Thymus (tissue), 14 donors: ENCODE data around the gene PIGW. TPM values are rescaled to one million over a fixed set of nuclear protein-coding genes. Genes with fewer than 3 reads are reported as not detected.
A peak's percentile ranks its signal among the peaks of the same experiment; 100 is the strongest.

Source experiments
- DNase-seq, 9 donors: peaks; one replicate each; pipeline ENCODE4 v3.0.0-alpha.2; 2013; ENCODE audit warnings: low spot score in 9 of 9, low read depth in 6 of 9, missing footprints in 1 of 9
- H3K27ac ChIP-seq, 2 donors: one replicate each; pipeline ENCODE4 v1.5.1; 2013; ENCODE audit warnings: control low read depth in 1 of 2, low read depth in 1 of 2, low read length in 1 of 2, mild to moderate bottlenecking in 1 of 2, moderate library complexity in 1 of 2
- H3K27me3 ChIP-seq, 2 donors: one replicate each; pipeline ENCODE4 v1.5.1; 2013; ENCODE audit warnings: low read length in 1 of 2; ENCODE audit not compliant: control insufficient read depth in 2 of 2, insufficient read depth in 1 of 2
- H3K36me3 ChIP-seq, 2 donors: one replicate each; pipeline ENCODE4 v1.5.1; 2013; ENCODE audit warnings: low read length in 1 of 2, mild to moderate bottlenecking in 1 of 2, moderate library complexity in 1 of 2; ENCODE audit not compliant: control insufficient read depth in 2 of 2, insufficient read depth in 2 of 2
- H3K4me1 ChIP-seq, 2 donors: one replicate each; pipeline ENCODE4 v1.5.1; 2013; ENCODE audit warnings: low read length in 2 of 2; ENCODE audit not compliant: control insufficient read depth in 2 of 2, insufficient read depth in 2 of 2
- H3K4me3 ChIP-seq, 2 donors: one replicate each; pipeline ENCODE4 v1.5.1; 2013; ENCODE audit warnings: low read length in 2 of 2, control low read depth in 1 of 2, mild to moderate bottlenecking in 1 of 2
- H3K9me3 ChIP-seq, 2 donors: one replicate each; pipeline ENCODE4 v1.5.1; 2013; ENCODE audit warnings: low read length in 1 of 2, mild to moderate bottlenecking in 1 of 2; ENCODE audit not compliant: control insufficient read depth in 2 of 2, insufficient read depth in 1 of 2
- WGBS: extraction: QIAGEN DNeasy Blood & Tissue Kit; methylation state at CpG from one replicate; pipeline ENCODE4 v1.1.7; 2013; 5-methylcytosine and 5-hydroxymethylcytosine counted together
- long read RNA-seq, 10 donors: transcript quantifications; one replicate each; lab custom pipeline, GENCODE V29; 2026
- polyA plus RNA-seq: library from polyadenylated mRNA; stranded (reverse); fragments of 200-250 nt; gene quantifications from one replicate; pipeline ENCODE4 v1.2.3, GENCODE V29; 2013
- total RNA-seq: library from RNA; stranded (reverse); fragments of 120-200 nt; gene quantifications from one replicate; pipeline ENCODE4 v1.2.4, GENCODE V29; 2013
- donor health status: healthy.

PIGW gene
- total RNA-seq (3.4 TPM), polyA plus RNA-seq (5.1 TPM)
- long read RNA-seq, donor 1, partial matches to known transcripts, result 0 of 2 reads
- long read RNA-seq, donor 1, other reads (novel, unspliced or antisense), result 0 of 2 reads
- long read RNA-seq, donor 2, result 0 reads
- long read RNA-seq, donor 3, partial matches to known transcripts, result 0 of 4 reads
- long read RNA-seq, donor 3, other reads (novel, unspliced or antisense), result 0 of 4 reads
- long read RNA-seq, donor 4, partial matches to known transcripts, result 0 of 2 reads
- long read RNA-seq, donor 4, other reads (novel, unspliced or antisense), result 0 of 2 reads
- long read RNA-seq, donor 5, partial matches to known transcripts, result 0 of 3 reads
- long read RNA-seq, donor 5, other reads (novel, unspliced or antisense), result 0 of 3 reads
- long read RNA-seq, donor 6, partial matches to known transcripts, result 0 of 7 reads
- long read RNA-seq, donor 6, other reads (novel, unspliced or antisense), result 0 of 7 reads
- long read RNA-seq, donor 7, partial matches to known transcripts, result 0 of 3 reads
- long read RNA-seq, donor 7, other reads (novel, unspliced or antisense), result 0 of 3 reads
- long read RNA-seq, donor 8, partial matches to known transcripts, result 0 of 4 reads
- long read RNA-seq, donor 8, other reads (novel, unspliced or antisense), result 0 of 4 reads
- long read RNA-seq, donor 9, result 0 reads
- long read RNA-seq, donor 10, partial matches to known transcripts, result 0 of 3 reads
- long read RNA-seq, donor 10, other reads (novel, unspliced or antisense), result 0 of 3 reads

GRCh38 chr17:36534840-36535668 lies at the start of gene PIGW, which contains the start of gene MYO19:
PIGW (plus strand) TSS chr17:36534987; CDS start chr17:36537102, 2,115 bp downstream.
MYO19 (minus strand) TSS chr17:36534868; CDS start chr17:36532538, 2,330 bp downstream.
- H3K27ac ChIP-seq, result peak within 1 kb of the TSS; percentile 96 to 99
- peak in 8 of 9 donors; percentile 55 to 90 (median 74) for DNase-seq
- peaks cover 7 to 32% of the 10 kb centered on the region in 2 donors for H3K36me3 ChIP-seq
- H3K27me3 ChIP-seq, result no peaks in the 10 kb centered on the region
- H3K4me1 ChIP-seq, result peaks cover 0 to 11% of the 10 kb centered on the region in 2 donors
- under 1% methylated on average over 83 of the region's 83 CpGs for WGBS
- peak within 1 kb of the TSS; percentile 94 to 98 for H3K4me3 ChIP-seq
- H3K9me3 ChIP-seq, result no peaks in the 10 kb centered on the region

GRCh38 chr17:36485027-36485426 lies 49.8 kb upstream of the PIGW start:
- H3K9me3 ChIP-seq, result no peaks in the 10 kb centered on the region
- no peak overlapping the region for H3K4me3 ChIP-seq
- peaks cover 7 to 27% of the 10 kb centered on the region in 2 donors for H3K27me3 ChIP-seq
- DNase-seq, result no peak
- H3K27ac ChIP-seq, result no peak overlapping the region
- peaks cover 21 to 26% of the 10 kb centered on the region in 2 donors for H3K4me1 ChIP-seq
- H3K36me3 ChIP-seq, result peaks cover 0 to 4% of the 10 kb centered on the region in 2 donors
- WGBS, result 98% methylated on average over 8 of the region's 8 CpGs

- Histone ChIP-seq H3K27me3 (peaks cover 7 to 24% of the 10 kb centered on the region in 2 donors), H3K36me3 (peaks cover 0 to 4% of the 10 kb centered on the region in 2 donors), H3K4me3 (peak overlapping the region; percentile 74 to 93), H3K9me3 (no peaks in the 10 kb centered on the region), H3K4me1 (peaks cover 21 to 26% of the 10 kb centered on the region in 2 donors), H3K27ac (peak overlapping the region; percentile 8 to 86)
- 49% methylated on average over 10 of the region's 10 CpGs for WGBS
- DNase-seq, result no peak
Observed at GRCh38 chr17:36485805-36486203, 49.0 kb upstream of the PIGW start.

- peak; percentile 83 to 96 (median 88) for DNase-seq
- H3K36me3 ChIP-seq, result peaks cover 0 to 4% of the 10 kb centered on the region in 2 donors
- H3K4me3 ChIP-seq, result peak within 1 kb of the TSS; percentile 74 to 93
- H3K4me1 ChIP-seq, result peaks cover 21 to 26% of the 10 kb centered on the region in 2 donors
- no peaks in the 10 kb centered on the region for H3K9me3 ChIP-seq
- under 1% methylated on average over 73 of the region's 73 CpGs for WGBS
- H3K27ac ChIP-seq, result peak within 1 kb of the TSS; percentile 13 to 96
- peaks cover 7 to 20% of the 10 kb centered on the region in 2 donors for H3K27me3 ChIP-seq
Observed at GRCh38 chr17:36486204-36487194, 48.3 kb upstream of the PIGW start, which contains the start of gene ZNHIT3. ZNHIT3 (plus strand) TSS chr17:36486681; CDS start chr17:36486700, 19 bp downstream.

GRCh38 chr17:36493956-36494355 lies 40.8 kb upstream of the PIGW start:
- H3K4me1 ChIP-seq, result no peaks in the 10 kb centered on the region
- no peak overlapping the region for H3K4me3 ChIP-seq
- no peaks in the 10 kb centered on the region for H3K9me3 ChIP-seq
- H3K36me3 ChIP-seq, result peaks cover 57 to 67% of the 10 kb centered on the region in 2 donors
- no peak for DNase-seq
- 94% methylated on average over 1 of the region's 1 CpG for WGBS
- H3K27ac ChIP-seq, result no peak overlapping the region
- no peaks in the 10 kb centered on the region for H3K27me3 ChIP-seq

- Histone ChIP-seq H3K4me1 (no peaks in the 10 kb centered on the region), H3K27ac (no peak overlapping the region), H3K36me3 (peaks cover 59 to 66% of the 10 kb centered on the region in 2 donors), H3K4me3 (no peak overlapping the region), H3K9me3 (no peaks in the 10 kb centered on the region), H3K27me3 (no peaks in the 10 kb centered on the region)
- DNase-seq, result no peak
- WGBS, result 98% methylated on average over 5 of the region's 5 CpGs
Observed at GRCh38 chr17:36494674-36495073, 40.1 kb upstream of the PIGW start.

- no peak overlapping the region for H3K4me3 ChIP-seq
- no peaks in the 10 kb centered on the region for H3K9me3 ChIP-seq
- peaks cover 59 to 67% of the 10 kb centered on the region in 2 donors for H3K36me3 ChIP-seq
- no peaks in the 10 kb centered on the region for H3K27me3 ChIP-seq
- no peaks in the 10 kb centered on the region for H3K4me1 ChIP-seq
- DNase-seq, result no peak
- H3K27ac ChIP-seq, result no peak overlapping the region
- WGBS, result 94% methylated on average over 3 of the region's 3 CpGs
Observed at GRCh38 chr17:36495076-36495578, 39.7 kb upstream of the PIGW start.
